Activated B cell treated with CpG ODN at 0.5 μM for 24 hours (primary cell): ENCODE data around the gene NDUFAF5. TPM values are rescaled to one million over a fixed set of nuclear protein-coding genes. Genes with fewer than 3 reads are reported as not detected.

Experiments
- ATAC-seq: fragments of 200-7000 bp; cut with Tn5 transposase; one replicate; pipeline ENCODE4 v1.10.0; 2021; ENCODE audit warnings: low read depth, mild to moderate bottlenecking, moderate library complexity
- CTCF ChIA-PET: fragments of 350-600 bp; sonication (Branson Sonifier 250); formaldehyde crosslinking; loops from one replicate; lab custom pipeline; 2021; ENCODE audit warnings: antibody characterized with exemption; lab: Charles Lee
- POLR2A ChIA-PET: fragments of 350-600 bp; sonication (Branson Sonifier 250); formaldehyde crosslinking; loops from one replicate; lab custom pipeline; 2021; ENCODE audit warnings: antibody characterized with exemption; lab: Charles Lee
- DNase-seq: peaks from one replicate; pipeline ENCODE4 v3.0.0; 2022
- H3K27ac Mint-ChIP-seq: one replicate; pipeline ENCODE4 v1.8.0; 2020; ENCODE audit warnings: mixed read lengths
- H3K27me3 Mint-ChIP-seq: one replicate; pipeline ENCODE4 v1.8.0; 2021; ENCODE audit warnings: mixed read lengths
- H3K36me3 Mint-ChIP-seq: one replicate; pipeline ENCODE4 v1.8.0; 2021; ENCODE audit warnings: low read depth, mixed read lengths
- H3K4me1 Mint-ChIP-seq: one replicate; pipeline ENCODE4 v1.8.0; 2021; ENCODE audit warnings: mixed read lengths
- H3K4me3 Mint-ChIP-seq: one replicate; pipeline ENCODE4 v1.8.0; 2020; ENCODE audit warnings: mild to moderate bottlenecking, mixed read lengths
- H3K9me3 Mint-ChIP-seq: one replicate; pipeline ENCODE4 v1.8.0; 2020; ENCODE audit warnings: mixed read lengths
- CTCF ChIP-seq: fragments of 200-600 bp; IDR thresholded peaks from one replicate; pipeline ENCODE4 v1.8.0; 2022; ENCODE audit warnings: antibody characterized with exemption, mild to moderate bottlenecking
- intact Hi-C: fragments of 100-400 bp; cut with micrococcal nuclease; formaldehyde crosslinking; loops from one replicate; pipeline ENCODE4 v1.15.1; 2024
- total RNA-seq: library from RNA; stranded (reverse); gene quantifications from 2 replicates; pipeline ENCODE4 v1.2.3, GENCODE V29; 2022

The NDUFAF5 gene
- total RNA-seq, 1 donor from 2014 or later = 29.8 TPM

- CTCF ChIA-PET = no interaction called here
- no peaks in the 10 kb centered on the region for H3K4me1 Mint-ChIP-seq
- H3K27ac Mint-ChIP-seq = no peak overlapping the region
- H3K9me3 Mint-ChIP-seq = peaks cover 13% of the 10 kb centered on the region
- H3K4me3 Mint-ChIP-seq = no peak overlapping the region
- intact Hi-C loops = no loop called here
- POLR2A ChIA-PET = no interaction called here
- no peak for TF ChIP-seq CTCF
- H3K27me3 Mint-ChIP-seq = no peaks in the 10 kb centered on the region
- DNase-seq (no peak), ATAC-seq (no peak)
- H3K36me3 Mint-ChIP-seq = peaks cover 68% of the 10 kb centered on the region
These were observed 42.9 kb upstream of the NDUFAF5 start for GRCh38 chr20:13741879-13742278.

GRCh38 chr20:13744352-13744751 is 40.5 kb upstream of the NDUFAF5 start:
- Mint-ChIP-seq H3K36me3 (peaks cover 58% of the 10 kb centered on the region), H3K4me1 (no peaks in the 10 kb centered on the region), H3K4me3 (no peak overlapping the region), H3K9me3 (peaks cover 13% of the 10 kb centered on the region), H3K27me3 (no peaks in the 10 kb centered on the region), H3K27ac (no peak overlapping the region)
- ATAC-seq = no peak
- ChIA-PET POLR2A (no interaction called here), CTCF (no interaction called here)
- TF ChIP-seq CTCF = no peak
- no peak for DNase-seq
- intact Hi-C loops = no loop called here

GRCh38 chr20:13745784-13746183 is 39.0 kb upstream of the NDUFAF5 start:
- DNase-seq = no peak
- H3K4me1 Mint-ChIP-seq = no peaks in the 10 kb centered on the region
- CTCF ChIA-PET = no interaction called here
- intact Hi-C loops = no loop called here
- POLR2A ChIA-PET = no interaction called here
- H3K27ac Mint-ChIP-seq = no peak overlapping the region
- H3K4me3 Mint-ChIP-seq = no peak overlapping the region
- TF ChIP-seq CTCF = no peak
- no peaks in the 10 kb centered on the region for H3K27me3 Mint-ChIP-seq
- H3K36me3 Mint-ChIP-seq = peaks cover 52% of the 10 kb centered on the region
- peaks cover 8% of the 10 kb centered on the region for H3K9me3 Mint-ChIP-seq
- no peak for ATAC-seq

GRCh38 chr20:13749811-13750210 is 35.0 kb upstream of the NDUFAF5 start:
- no peak overlapping the region for H3K27ac Mint-ChIP-seq
- ChIA-PET CTCF (no interaction called here), POLR2A (no interaction called here)

GRCh38 chr20:13753436-13754036 is 31.3 kb upstream of the NDUFAF5 start:
- no peak for TF ChIP-seq CTCF

More at GRCh38 chr20:13749811-13750210, 35.0 kb upstream of the NDUFAF5 start:
- ATAC-seq (no peak), DNase-seq (no peak)
- H3K4me3 Mint-ChIP-seq = no peak overlapping the region
- TF ChIP-seq CTCF = no peak
- no peaks in the 10 kb centered on the region for H3K27me3 Mint-ChIP-seq
- intact Hi-C loops = no loop called here
- no peaks in the 10 kb centered on the region for H3K9me3 Mint-ChIP-seq
- H3K36me3 Mint-ChIP-seq = peaks cover 25% of the 10 kb centered on the region
- H3K4me1 Mint-ChIP-seq = no peaks in the 10 kb centered on the region

More at GRCh38 chr20:13753436-13754036, 31.3 kb upstream of the NDUFAF5 start:
- ChIA-PET POLR2A (no interaction called here), CTCF (no interaction called here)
- Mint-ChIP-seq H3K9me3 (no peaks in the 10 kb centered on the region), H3K4me1 (no peaks in the 10 kb centered on the region), H3K4me3 (no peak overlapping the region), H3K27me3 (no peaks in the 10 kb centered on the region), H3K27ac (no peak overlapping the region), H3K36me3 (peaks cover 39% of the 10 kb centered on the region)
- ATAC-seq = no peak
- no peak for DNase-seq
- intact Hi-C loops = no loop called here
